ENCODE data around the gene CLEC16A. TPM values are rescaled to one million over a fixed set of nuclear protein-coding genes. Genes with fewer than 3 reads are reported as not detected.
"Not testable (repeated sequence)": the region's sequence is repeated elsewhere in the genome, so short reads cannot be mapped to it uniquely, and the experiment has no call there.

CLEC16A gene
- total RNA-seq, 2 donors from 2014 or later = 46.6 to 47.6 TPM

GRCh38 chr16:10940501-10941079, 3.8 kb upstream of the CLEC16A start:
- DNase-seq (ENCODE audit: low spot score) (no peak), ATAC-seq (ENCODE audit: insufficient number of reproducible peaks, low FRiP score, low read depth) (no peak)
- no peak for TF ChIP-seq CTCF (IDR thresholded peaks at IDR 0.05)
- H3K9me3 ChIP-seq = no peaks in the 10 kb centered on the region
- H3K4me3 ChIP-seq = peak overlapping the region; percentile 98
- peak overlapping the region; percentile 81 to 90 for H3K27ac ChIP-seq
- H3K27me3 ChIP-seq (replicated peaks; ENCODE audit: insufficient read depth) = no peaks in the 10 kb centered on the region
- H3K36me3 ChIP-seq = no peaks in the 10 kb centered on the region
- H3K4me1 ChIP-seq (ENCODE audit: control insufficient read depth in 1 of 2, low read depth in 2 of 2) = peaks cover 62 to 74% of the 10 kb centered on the region in 2 donors

GRCh38 chr16:10941127-10941933, 3.0 kb upstream of the CLEC16A start:
- Histone ChIP-seq H3K27me3 (replicated peaks; ENCODE audit: insufficient read depth) (no peaks in the 10 kb centered on the region), H3K27ac (peak overlapping the region; percentile 81 to 90), H3K36me3 (no peaks in the 10 kb centered on the region), H3K4me1 (ENCODE audit: control insufficient read depth in 1 of 2, low read depth in 2 of 2) (peaks cover 63 to 74% of the 10 kb centered on the region in 2 donors), H3K9me3 (no peaks in the 10 kb centered on the region), H3K4me3 (peak overlapping the region; percentile 98)
- ATAC-seq (ENCODE audit: insufficient number of reproducible peaks, low FRiP score, low read depth) = no peak
- DNase-seq (ENCODE audit: low spot score) = no peak
- no peak for TF ChIP-seq CTCF (IDR thresholded peaks at IDR 0.05)

GRCh38 chr16:10941935-10942351, 2.4 kb upstream of the CLEC16A start:
- not testable (repeated sequence) for ATAC-seq (ENCODE audit: insufficient number of reproducible peaks, low FRiP score, low read depth); H3K9me3 ChIP-seq; DNase-seq (ENCODE audit: low spot score); H3K27me3 ChIP-seq (replicated peaks; ENCODE audit: insufficient read depth); H3K36me3 ChIP-seq
- H3K27ac ChIP-seq = peak overlapping the region; percentile 81 to 90
- peak overlapping the region; percentile 98 for H3K4me3 ChIP-seq
- peaks cover 58 to 74% of the 10 kb centered on the region in 2 donors for H3K4me1 ChIP-seq (ENCODE audit: control insufficient read depth in 1 of 2, low read depth in 2 of 2)

GRCh38 chr16:10942352-10943063, 1.9 kb upstream of the CLEC16A start, which contains the start of gene DEXI:
Gene DEXI (minus strand): TSS chr16:10942468. CDS start chr16:10942005, 463 bp downstream.
- ATAC-seq (ENCODE audit: insufficient number of reproducible peaks, low FRiP score, low read depth) = peak; percentile 56
- Histone ChIP-seq H3K36me3 (no peaks in the 10 kb centered on the region), H3K4me3 (peak within 1 kb of the TSS; percentile 98), H3K27me3 (replicated peaks; ENCODE audit: insufficient read depth) (no peaks in the 10 kb centered on the region), H3K9me3 (no peaks in the 10 kb centered on the region), H3K27ac (peak within 1 kb of the TSS; percentile 81 to 90), H3K4me1 (ENCODE audit: control insufficient read depth in 1 of 2, low read depth in 2 of 2) (peaks cover 54 to 73% of the 10 kb centered on the region in 2 donors)
- peak; percentile 71 for DNase-seq (ENCODE audit: low spot score)
- TF ChIP-seq CTCF (IDR thresholded peaks at IDR 0.05) = peak; percentile 49

- DNase-seq (ENCODE audit: low spot score) (no peak), ATAC-seq (ENCODE audit: insufficient number of reproducible peaks, low FRiP score, low read depth) (no peak)
- no peak for TF ChIP-seq CTCF (IDR thresholded peaks at IDR 0.05)
- H3K27ac ChIP-seq = peak overlapping the region; percentile 81 to 90
- H3K4me1 ChIP-seq (ENCODE audit: control insufficient read depth in 1 of 2, low read depth in 2 of 2) = peaks cover 49 to 68% of the 10 kb centered on the region in 2 donors
- H3K4me3 ChIP-seq = peak overlapping the region; percentile 98
- no peaks in the 10 kb centered on the region for H3K9me3 ChIP-seq
- no peaks in the 10 kb centered on the region for H3K36me3 ChIP-seq
- no peaks in the 10 kb centered on the region for H3K27me3 ChIP-seq (replicated peaks; ENCODE audit: insufficient read depth)
Observed at GRCh38 chr16:10943064-10943353, 1.4 kb upstream of the CLEC16A start.
